Effector memory CD8-positive, alpha-beta T cell (primary cell): ENCODE data around the gene DMRTC1B.
"Not testable (repeated sequence)": the region's sequence is repeated elsewhere in the genome, so short reads cannot be mapped to it uniquely, and the experiment has no call there.

ENCODE experiments used
- ATAC-seq: fragments of 150-1000 bp; cut with Tn5 transposase; replicated peaks from 2 replicates; pipeline ENCODE4 v1.10.0; 2021; ENCODE audit warnings: mild to moderate bottlenecking, moderate library complexity
- DNase-seq, 3 experiments: peaks; one replicate each; pipeline ENCODE4 v3.0.0; 2021
- H3K27ac Mint-ChIP-seq, 2 donors: one replicate each; pipeline ENCODE4 v1.8.0; 2022; ENCODE audit warnings: mild to moderate bottlenecking in 2 of 2, mixed read lengths in 2 of 2, moderate library complexity in 2 of 2
- H3K27me3 Mint-ChIP-seq, 2 donors: one replicate each; pipeline ENCODE4 v1.8.0; 2022; ENCODE audit warnings: mixed read lengths in 2 of 2
- H3K36me3 Mint-ChIP-seq: one replicate; pipeline ENCODE4 v1.8.0; 2022; ENCODE audit warnings: mild to moderate bottlenecking, moderate library complexity, mixed read lengths; ENCODE audit not compliant: insufficient read depth
- H3K4me1 Mint-ChIP-seq, 2 donors: one replicate each; pipeline ENCODE4 v1.8.0; 2022; ENCODE audit warnings: low read depth in 2 of 2, mixed read lengths in 2 of 2
- H3K4me3 Mint-ChIP-seq, 2 donors: one replicate each; pipeline ENCODE4 v1.8.0; 2022; ENCODE audit warnings: mild to moderate bottlenecking in 2 of 2, mixed read lengths in 2 of 2, moderate library complexity in 2 of 2
- H3K9me3 Mint-ChIP-seq, 2 donors: one replicate each; pipeline ENCODE4 v1.8.0; 2022; ENCODE audit warnings: mixed read lengths in 2 of 2

DMRTC1B gene

DNA sequence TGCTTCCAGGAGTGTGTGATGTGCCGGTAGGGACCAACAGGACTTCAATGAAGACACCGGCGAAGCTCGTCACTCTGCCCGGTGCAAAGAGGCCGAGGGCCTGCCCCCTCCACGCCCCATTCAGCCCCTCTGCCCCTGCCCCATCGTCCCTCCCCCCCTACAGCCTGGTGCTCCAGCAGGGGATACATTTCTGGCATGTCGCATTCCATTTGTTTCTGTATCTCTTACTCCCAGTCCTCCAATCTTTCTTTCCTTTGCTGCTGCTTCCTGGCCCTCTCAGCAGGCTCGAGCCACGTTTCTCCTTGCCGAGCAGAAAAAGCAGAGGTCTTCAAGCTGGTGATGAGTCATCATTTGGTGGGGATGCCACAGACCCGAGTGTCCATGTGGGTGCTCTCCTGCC lies 31.4 kb downstream of the DMRTC1B start, which contains the start of gene FAM236D:
TSS of gene FAM236D (minus strand) at position 101 of the 400 bp plus-strand sequence. CDS start at position 1, 100 bp downstream.
- not testable (repeated sequence) for H3K9me3 Mint-ChIP-seq, H3K36me3 Mint-ChIP-seq, DNase-seq, H3K27me3 Mint-ChIP-seq, H3K4me1 Mint-ChIP-seq, H3K27ac Mint-ChIP-seq, H3K4me3 Mint-ChIP-seq, ATAC-seq

DNA sequence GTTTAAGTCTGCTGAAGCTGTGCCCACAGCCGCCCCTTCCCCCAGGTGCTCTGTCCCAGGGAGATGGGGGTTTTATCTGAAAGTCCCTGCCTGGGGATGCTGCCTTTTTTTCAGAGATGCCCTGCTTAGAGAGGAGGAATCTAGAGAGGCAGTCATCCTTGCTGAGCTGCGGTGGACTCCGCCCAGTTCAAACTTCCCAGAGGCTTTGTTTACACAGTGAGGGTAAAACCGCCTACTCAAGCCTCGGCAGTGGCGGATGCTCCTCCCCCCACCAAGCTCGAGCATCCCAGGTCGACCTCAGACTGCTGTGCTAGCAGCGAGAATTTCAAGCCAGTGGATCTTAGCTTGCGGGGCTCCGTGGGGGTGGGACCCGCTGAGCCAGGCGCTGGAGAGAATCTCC lies 54.0 kb downstream of the DMRTC1B start:
- not testable (repeated sequence) for H3K27ac Mint-ChIP-seq, H3K4me1 Mint-ChIP-seq, H3K27me3 Mint-ChIP-seq, H3K36me3 Mint-ChIP-seq, ATAC-seq, DNase-seq, H3K9me3 Mint-ChIP-seq, H3K4me3 Mint-ChIP-seq

DNA sequence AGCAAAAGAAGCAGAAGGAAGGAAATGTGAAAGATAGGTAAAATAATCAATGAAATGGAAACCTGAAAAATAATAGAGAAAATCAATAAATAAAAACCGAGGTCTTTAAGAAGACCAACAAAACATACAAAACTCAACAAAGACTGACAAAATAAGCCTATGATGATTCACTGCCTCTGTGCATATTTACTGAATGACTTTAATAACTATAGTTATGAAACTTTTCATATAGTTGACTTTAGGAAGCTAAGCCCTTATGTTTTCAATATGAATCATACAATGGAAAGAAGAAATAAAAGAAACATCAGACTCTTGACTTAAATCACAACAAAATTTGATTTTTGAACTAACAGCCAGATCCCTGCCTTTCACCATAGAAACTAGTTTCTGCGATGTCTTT lies 60.8 kb downstream of the DMRTC1B start:
- H3K9me3 Mint-ChIP-seq, DNase-seq, H3K27me3 Mint-ChIP-seq, H3K36me3 Mint-ChIP-seq, H3K27ac Mint-ChIP-seq, H3K4me1 Mint-ChIP-seq, ATAC-seq, H3K4me3 Mint-ChIP-seq: not testable (repeated sequence)

DNA sequence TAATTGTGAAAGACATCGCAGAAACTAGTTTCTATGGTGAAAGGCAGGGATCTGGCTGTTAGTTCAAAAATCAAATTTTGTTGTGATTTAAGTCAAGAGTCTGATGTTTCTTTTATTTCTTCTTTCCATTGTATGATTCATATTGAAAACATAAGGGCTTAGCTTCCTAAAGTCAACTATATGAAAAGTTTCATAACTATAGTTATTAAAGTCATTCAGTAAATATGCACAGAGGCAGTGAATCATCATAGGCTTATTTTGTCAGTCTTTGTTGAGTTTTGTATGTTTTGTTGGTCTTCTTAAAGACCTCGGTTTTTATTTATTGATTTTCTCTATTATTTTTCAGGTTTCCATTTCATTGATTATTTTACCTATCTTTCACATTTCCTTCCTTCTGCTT lies 106.2 kb downstream of the DMRTC1B start:
- H3K27me3 Mint-ChIP-seq, H3K4me1 Mint-ChIP-seq, H3K9me3 Mint-ChIP-seq, H3K4me3 Mint-ChIP-seq, H3K27ac Mint-ChIP-seq, H3K36me3 Mint-ChIP-seq, DNase-seq, ATAC-seq: not testable (repeated sequence)

DNA sequence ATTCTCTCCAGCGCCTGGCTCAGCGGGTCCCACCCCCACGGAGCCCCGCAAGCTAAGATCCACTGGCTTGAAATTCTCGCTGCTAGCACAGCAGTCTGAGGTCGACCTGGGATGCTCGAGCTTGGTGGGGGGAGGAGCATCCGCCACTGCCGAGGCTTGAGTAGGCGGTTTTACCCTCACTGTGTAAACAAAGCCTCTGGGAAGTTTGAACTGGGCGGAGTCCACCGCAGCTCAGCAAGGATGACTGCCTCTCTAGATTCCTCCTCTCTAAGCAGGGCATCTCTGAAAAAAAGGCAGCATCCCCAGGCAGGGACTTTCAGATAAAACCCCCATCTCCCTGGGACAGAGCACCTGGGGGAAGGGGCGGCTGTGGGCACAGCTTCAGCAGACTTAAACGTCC lies 113.0 kb downstream of the DMRTC1B start:
- not testable (repeated sequence) for H3K36me3 Mint-ChIP-seq, H3K4me1 Mint-ChIP-seq, H3K27ac Mint-ChIP-seq, DNase-seq, H3K9me3 Mint-ChIP-seq, H3K27me3 Mint-ChIP-seq, H3K4me3 Mint-ChIP-seq, ATAC-seq
